ENCODE data around the gene ITGA2. TPM values are rescaled to one million over a fixed set of nuclear protein-coding genes. Genes with fewer than 3 reads are reported as not detected.
"Not testable (repeated sequence)": the region's sequence is repeated elsewhere in the genome, so short reads cannot be mapped to it uniquely, and the experiment has no call there.

ITGA2 gene
- 1.8 and 1.9 TPM in 2 replicates for total RNA-seq (2014; rRNA removed; shearing (Covaris generic); ENCODE audit: low replicate concordance)

DNA sequence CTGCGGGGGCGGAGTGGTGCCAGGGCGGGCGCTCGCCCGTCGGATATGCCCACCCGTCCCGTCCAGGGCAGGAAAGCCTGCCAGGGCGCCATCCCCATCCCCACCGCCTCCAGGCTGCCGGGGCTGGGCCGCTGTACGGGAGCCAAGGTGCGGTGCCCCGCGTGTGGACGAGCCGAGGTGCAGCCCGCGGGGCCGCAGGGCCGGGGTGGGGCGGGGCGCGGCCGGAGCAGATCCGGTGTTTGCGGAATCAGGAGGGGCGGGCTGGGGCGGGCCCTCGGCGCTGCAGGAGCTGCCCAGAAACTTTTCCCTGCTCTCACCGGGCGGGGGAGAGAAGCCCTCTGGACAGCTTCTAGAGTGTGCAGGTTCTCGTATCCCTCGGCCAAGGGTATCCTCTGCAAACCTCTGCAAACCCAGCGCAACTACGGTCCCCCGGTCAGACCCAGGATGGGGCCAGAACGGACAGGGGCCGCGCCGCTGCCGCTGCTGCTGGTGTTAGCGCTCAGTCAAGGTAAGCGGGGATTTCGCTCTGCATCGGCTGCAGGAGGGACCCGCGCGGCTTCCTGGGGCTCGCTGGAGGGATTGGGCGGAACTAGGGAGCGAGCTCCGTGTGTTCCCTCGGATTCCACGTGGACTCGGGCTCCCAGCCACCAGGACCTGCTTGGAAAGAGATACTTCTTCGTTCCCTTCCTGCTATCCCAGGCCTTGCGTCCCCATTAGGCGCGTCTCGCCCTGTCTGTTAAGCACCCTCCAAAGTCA, at the start of gene ITGA2:
TSS of gene ITGA2 (plus strand) at position 328 of the 756 bp plus-strand sequence. CDS start at position 445, 117 bp downstream.
- in situ Hi-C loops (cut with HindIII; ENCODE audit: low pct_unique_long_range_greater_than_20kb, low sequenced_read_pairs): no loop called here

DNA sequence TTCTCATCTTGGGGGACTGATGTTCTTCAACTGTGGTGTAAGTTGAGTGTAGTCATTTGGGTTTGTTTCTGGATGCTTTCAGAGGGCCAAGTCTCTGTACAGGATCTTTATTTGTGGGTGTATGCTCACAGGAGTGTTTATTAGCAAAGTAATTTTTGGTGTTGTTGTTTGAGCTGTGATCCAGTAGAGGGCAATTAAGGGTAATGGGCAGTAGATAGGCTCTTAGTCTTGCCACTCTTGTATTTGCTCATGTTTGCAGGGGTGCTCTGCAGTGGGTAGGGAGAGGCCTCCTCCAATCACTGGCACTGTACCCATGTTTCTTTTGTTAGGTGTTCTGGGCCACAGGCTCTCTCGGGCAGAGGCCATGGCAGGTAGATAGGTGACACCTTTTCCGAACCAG, 45.9 kb upstream of the ITGA2 start:
- DNase-seq (ENCODE audit: low read depth): no peak
- in situ Hi-C loops (cut with HindIII; ENCODE audit: low pct_unique_long_range_greater_than_20kb, low sequenced_read_pairs): no loop called here

More for the DNA sequence above, at the start of gene ITGA2:
- peak; percentile 66 for DNase-seq (ENCODE audit: low read depth)

DNA sequence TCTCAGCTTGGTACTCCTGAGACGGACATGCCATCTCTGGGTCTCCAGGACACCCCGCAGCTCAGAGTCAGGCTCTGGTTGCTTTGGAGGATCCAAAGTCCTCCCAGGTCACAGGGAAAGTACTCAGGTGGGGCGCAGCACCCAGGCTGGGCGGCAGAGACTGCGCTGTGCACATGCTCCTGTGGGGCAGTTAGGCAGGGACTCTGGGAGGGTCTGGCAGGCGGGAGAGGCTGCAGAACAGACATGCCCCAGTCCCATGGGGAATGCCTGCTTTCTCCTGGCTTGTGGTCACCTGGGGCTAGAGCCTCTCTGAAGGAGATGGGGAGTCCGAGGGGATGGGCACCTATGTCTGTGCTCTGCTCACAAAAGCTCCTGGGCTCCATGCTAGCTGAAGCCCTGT, 45.3 kb upstream of the ITGA2 start:
- in situ Hi-C loops (cut with HindIII; ENCODE audit: low pct_unique_long_range_greater_than_20kb, low sequenced_read_pairs): no loop called here
- DNase-seq (ENCODE audit: low read depth): no peak

DNA sequence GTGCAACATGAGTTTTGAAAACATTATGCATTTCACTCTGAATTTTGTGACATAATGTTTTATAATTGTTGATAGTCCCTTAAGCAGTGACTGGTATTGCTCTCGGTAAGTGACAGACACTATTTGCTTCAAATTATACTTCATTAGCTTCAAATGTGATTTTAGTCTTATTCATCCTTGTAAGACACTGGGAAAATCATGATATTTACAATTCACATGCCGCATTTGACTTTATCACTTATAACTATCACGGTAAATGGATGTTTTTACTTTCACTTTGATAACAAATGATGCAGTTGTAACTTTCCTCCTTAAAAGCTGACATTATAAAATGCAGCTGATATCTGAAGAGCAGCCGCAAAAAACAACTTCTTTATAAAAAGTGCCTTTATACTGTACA, 44.1 kb upstream of the ITGA2 start:
- DNase-seq (ENCODE audit: low read depth): no peak
- in situ Hi-C loops (cut with HindIII; ENCODE audit: low pct_unique_long_range_greater_than_20kb, low sequenced_read_pairs): no loop called here

DNA sequence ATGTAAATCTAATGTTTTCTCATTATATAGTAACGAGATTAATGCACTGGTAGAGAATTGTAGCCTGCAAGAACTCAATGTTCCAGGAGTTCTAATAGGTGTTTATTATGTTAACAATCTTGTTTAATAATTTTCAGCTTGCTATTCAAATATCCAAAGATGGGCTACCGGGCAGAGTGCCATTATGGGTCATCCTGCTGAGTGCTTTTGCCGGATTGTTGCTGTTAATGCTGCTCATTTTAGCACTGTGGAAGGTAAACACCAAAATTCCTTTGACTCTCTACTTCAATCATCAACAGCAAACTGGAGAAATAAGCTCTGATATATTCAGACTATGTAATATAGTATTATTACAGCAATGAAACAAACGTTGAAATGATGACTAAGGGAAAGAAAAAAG, 41.9 kb upstream of the ITGA2 start:
- in situ Hi-C loops (cut with HindIII; ENCODE audit: low pct_unique_long_range_greater_than_20kb, low sequenced_read_pairs): no loop called here
- no peak for DNase-seq (ENCODE audit: low read depth)

DNA sequence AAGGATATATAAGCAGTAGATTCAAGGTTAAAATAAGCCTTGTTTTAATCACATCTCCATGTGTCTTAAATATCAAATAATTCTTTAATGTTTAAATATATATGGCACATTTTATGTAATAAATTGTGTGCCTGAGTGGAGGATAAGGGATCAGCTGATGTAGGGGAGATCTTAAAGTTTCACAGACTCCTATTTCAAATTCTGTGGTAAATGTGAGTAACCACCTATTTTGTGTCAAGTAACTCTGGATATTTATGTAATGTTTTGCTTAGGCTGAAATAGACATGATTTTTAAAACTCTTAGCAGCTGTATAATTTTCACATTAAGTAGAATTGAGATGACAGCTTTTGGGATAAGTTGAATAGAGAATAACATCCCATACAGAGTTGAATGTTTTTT, 41.3 kb upstream of the ITGA2 start:
- in situ Hi-C loops (cut with HindIII; ENCODE audit: low pct_unique_long_range_greater_than_20kb, low sequenced_read_pairs): no loop called here
- DNase-seq (ENCODE audit: low read depth): no peak

DNA sequence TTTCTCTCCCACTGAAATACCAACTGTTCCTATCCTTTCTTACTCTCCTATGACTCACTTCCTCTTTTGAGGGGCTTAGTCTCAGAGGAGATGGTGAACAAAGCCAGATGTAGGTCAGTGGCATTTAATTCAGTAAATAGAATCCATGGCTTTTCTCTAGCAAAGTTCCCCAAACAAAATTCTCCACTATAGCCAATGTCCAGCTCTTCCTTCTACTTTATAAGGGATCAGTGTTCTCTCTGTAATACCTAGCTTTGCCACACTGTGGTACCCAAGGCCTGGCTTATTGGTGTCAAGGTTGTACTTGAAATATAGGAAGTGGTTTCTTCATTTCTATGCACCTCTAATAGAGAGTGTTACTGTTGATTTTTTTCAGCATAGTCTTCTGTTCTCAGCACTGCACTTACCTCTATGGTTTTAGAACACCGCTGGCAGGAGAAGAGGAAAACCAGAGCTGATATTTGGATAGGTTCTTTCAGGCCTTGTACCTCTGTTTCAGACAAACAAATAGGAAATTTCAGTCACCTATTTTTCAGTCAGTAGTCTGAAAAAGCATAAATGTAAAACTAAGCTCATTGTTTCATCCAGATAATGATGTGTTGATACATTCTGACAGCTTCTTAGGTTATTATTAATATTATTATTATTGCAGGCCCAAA, 40.6 kb upstream of the ITGA2 start:
- peak; percentile 57 for DNase-seq (ENCODE audit: low read depth)
- in situ Hi-C loops (cut with HindIII; ENCODE audit: low pct_unique_long_range_greater_than_20kb, low sequenced_read_pairs): no loop called here

DNA sequence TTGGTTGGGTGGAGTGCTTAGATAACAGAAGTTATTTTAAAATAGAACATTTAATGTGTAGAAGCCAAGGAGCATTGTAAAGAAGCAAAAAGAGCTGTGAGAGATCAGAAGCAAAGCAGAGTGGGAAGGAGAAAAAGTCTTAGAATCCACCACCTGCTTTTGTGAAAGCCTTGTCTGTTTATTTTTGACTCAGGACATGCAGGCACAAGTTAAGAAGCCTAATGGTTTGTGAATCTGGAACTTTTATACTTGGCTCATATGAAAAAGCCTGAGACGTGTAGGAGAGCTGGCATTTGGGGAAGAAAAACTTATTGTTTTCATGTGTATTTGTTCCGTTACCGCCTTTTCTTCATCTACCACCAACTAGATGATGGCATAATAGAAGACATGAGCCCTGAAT, 38.5 kb upstream of the ITGA2 start:
- no peak for DNase-seq (ENCODE audit: low read depth)
- in situ Hi-C loops (cut with HindIII; ENCODE audit: low pct_unique_long_range_greater_than_20kb, low sequenced_read_pairs): no loop called here

DNA sequence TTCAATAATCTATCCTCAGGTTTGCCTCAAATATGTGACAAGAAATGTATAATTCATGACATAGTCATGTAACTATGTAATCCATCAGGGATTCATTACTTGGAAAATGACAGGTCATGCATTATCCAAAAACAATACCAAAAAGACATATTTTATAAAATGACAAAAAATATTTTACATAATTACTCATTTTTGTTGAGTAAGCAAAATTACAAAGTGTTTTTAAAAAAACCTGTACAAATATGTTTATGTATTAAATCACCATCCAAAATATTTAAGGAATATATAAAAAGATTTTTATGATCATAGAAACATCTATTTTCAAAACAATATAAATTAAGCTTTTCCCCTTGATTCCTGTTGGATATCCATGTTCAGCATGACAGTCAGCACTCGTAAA, 36.7 kb upstream of the ITGA2 start:
- in situ Hi-C loops (cut with HindIII; ENCODE audit: low pct_unique_long_range_greater_than_20kb, low sequenced_read_pairs): no loop called here
- DNase-seq (ENCODE audit: low read depth): no peak

DNA sequence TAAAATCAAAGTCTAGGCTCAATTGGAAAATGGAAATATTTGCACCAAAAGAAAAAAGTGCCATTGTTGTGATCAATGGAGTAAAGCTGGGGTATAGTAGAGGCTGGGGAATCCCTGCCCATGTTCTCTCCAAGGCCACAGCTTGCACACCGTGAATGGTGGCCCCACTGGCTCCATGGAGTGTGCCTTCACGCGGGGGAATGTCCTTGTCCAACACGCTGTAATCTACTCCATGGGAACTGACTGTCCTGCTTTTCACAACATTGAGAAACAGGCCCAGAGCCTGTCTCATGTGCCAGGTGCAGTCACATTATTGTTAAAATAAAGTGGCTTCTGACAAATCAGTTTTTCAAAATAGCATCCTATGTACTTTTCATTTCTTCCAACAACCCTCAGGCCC, 33.1 kb upstream of the ITGA2 start:
- in situ Hi-C loops (cut with HindIII; ENCODE audit: low pct_unique_long_range_greater_than_20kb, low sequenced_read_pairs): no loop called here
- no peak for DNase-seq (ENCODE audit: low read depth)

DNA sequence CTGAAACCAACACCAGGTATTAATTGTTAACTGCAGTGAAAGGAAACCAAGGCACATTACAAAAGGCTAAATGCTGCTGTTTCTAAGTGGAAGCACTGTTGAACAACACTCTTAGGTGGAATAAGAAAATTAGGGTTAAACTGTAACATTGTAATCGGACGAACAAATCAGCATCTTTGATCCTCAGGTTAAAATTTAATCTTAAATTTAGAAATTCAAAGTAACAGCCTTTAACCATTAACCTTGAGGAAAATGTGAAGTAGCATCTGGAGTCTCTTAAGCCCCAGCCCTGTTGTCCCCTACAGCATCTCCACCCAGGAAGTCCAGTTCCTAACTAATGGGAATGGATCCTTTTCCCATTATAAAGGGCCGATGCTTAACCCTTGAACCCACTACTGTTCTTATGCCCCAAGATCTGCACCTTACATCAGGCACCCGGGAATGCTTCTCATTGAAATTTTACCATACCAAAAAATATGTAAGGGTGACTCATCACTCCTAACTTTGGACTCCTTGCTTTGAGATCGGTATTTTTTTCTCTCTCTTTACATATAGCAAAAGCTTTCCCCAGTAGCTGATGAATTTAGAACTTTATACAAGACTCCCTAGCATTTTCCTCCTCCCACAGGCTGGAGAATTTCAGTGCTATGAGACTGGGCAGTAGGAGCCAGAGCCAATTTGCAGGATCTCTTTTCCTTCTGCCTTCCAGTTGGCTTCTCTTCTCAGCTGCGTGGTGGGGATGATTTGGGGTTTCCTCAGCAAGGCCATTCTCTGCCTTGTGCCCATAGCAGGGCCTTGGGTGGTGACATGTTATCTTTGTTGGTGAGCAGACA, 32.0 kb upstream of the ITGA2 start:
- DNase-seq (ENCODE audit: low read depth): no peak

DNA sequence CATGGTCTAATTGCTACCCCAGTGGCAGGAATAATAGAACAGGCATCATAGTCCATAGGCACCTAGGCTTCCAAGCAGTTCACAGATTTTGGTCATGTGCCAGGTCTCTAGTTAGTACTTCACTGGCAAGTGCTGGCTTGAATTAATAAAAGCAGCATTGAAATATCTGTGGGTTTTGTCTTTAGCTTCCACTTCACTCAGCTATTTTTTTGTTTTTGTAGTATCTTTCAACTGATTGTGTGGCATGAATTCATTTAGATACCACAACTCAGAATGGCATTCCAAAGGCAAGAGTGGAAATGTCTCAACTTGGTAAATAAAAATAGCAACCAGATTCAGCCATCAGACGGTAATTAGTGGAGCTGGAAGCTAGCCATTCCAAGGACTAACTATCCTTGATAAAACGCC, 27.9 kb upstream of the ITGA2 start:
- no peak for DNase-seq (ENCODE audit: low read depth)
- in situ Hi-C loops (cut with HindIII; ENCODE audit: low pct_unique_long_range_greater_than_20kb, low sequenced_read_pairs): no loop called here

More for the DNA sequence above, 32.0 kb upstream of the ITGA2 start:
- in situ Hi-C loops (cut with HindIII; ENCODE audit: low pct_unique_long_range_greater_than_20kb, low sequenced_read_pairs): no loop called here

DNA sequence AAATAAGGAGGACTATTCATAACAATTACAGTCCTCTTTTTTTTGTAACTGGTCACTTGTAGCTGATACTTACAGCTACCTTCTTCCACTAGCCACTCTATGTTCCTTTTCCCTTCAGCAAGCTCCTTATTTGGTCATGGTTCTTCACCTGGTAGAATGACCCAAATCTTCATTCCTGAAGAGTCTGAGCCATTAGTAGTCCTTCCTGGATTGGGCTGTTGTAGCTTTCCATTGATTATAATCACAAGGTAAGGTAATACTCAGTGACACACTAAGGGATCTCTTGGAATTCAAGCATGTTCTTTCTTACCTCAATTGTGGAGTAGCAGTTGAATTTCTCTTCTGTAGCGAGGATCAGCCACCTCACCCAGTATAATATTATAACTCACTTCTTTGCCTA, 25.5 kb upstream of the ITGA2 start:
- in situ Hi-C loops (cut with HindIII; ENCODE audit: low pct_unique_long_range_greater_than_20kb, low sequenced_read_pairs): no loop called here
- no peak for DNase-seq (ENCODE audit: low read depth)

DNA sequence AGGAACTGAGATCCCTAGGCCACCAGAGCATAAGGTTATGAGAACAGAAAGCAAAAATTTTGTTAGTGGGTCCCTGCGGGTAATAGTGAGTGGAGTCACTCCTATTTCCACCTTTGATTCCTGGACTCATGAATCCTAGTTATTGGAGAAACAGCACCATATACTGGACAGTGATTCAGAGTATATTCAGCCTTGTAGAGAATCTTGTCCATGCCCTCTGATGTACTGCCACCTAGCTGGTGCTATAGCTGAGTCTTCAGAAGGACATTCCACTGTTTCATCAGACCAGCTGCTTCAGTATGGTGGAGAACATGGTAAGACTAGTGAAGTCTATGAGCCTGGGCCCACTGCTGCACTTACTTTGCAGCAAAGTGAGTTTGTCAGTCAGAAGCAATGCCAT, 25.0 kb upstream of the ITGA2 start:
- in situ Hi-C loops (cut with HindIII; ENCODE audit: low pct_unique_long_range_greater_than_20kb, low sequenced_read_pairs): no loop called here
- no peak for DNase-seq (ENCODE audit: low read depth)

DNA sequence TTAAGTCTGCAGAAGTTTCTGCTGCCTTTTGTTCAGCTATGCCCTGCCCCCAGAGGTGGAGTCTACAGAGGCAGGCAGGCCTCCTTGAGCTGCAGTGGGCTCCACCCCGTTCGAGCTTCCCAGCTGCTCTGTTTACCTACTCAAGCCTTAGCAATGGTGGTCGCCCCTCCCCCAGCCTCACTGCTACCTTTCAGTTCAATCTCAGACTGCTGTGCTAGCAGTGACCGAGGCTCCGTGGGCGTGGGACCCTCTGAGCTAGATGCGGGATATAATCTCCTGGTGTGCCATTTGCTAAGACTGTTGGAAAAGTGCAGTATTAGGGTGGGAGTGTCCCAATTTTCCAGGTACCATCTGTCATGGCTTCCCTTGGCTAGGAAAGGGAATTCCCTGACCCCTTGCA, 13.0 kb upstream of the ITGA2 start:
- in situ Hi-C loops (cut with HindIII; ENCODE audit: low pct_unique_long_range_greater_than_20kb, low sequenced_read_pairs); DNase-seq (ENCODE audit: low read depth): not testable (repeated sequence)

DNA sequence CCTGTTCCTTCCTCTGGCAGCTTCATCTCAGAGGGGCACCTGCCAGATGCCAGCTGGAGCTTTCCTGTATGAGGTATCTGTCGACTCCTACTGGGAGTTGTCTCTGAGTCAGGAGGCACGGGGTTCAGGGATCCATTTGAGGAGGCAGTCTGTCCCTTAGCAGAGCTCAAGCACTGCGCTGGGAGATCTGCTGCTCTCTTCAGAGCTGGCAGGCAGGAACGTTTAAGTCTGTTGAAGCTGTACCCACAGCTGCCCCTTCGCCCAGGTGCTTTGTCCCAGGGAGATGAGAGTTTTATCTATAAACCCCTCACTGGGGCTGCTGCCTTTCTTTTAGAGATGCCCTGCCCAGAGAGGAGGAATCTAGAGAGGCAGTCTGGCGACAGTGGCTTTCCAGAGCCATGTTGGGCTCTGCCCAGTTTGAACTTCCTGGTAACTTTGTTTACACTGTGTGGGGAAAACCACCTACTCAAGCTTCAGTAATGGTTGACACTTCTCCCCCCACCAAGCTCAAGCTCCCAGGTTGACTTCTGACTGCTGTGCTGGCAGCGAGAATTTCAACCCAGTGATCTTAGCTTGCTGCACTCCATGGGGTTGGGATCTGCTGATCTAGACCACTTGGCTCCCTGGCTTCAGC, 11.8 kb upstream of the ITGA2 start:
- no peak for DNase-seq (ENCODE audit: low read depth)
- in situ Hi-C loops (cut with HindIII; ENCODE audit: low pct_unique_long_range_greater_than_20kb, low sequenced_read_pairs): no loop called here

DNA sequence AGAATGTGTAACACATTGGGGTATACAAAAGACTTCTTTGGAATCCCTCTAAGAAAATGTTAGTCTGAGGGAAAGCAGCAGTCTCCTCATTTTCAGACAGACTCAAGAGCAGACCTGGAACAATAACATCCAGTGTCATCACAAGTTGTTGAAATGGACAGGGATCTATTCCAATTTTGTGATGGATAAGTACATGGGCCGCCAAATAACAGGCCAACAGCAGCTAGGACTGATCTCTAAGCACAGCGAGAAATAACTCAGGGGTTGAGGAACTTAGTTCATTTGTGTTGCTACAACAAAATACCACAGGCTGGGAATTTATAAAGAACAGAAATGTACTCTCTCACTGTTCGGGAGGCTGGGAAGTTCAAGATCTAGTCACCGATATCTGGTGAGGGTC, 7.6 kb upstream of the ITGA2 start:
- no peak for DNase-seq (ENCODE audit: low read depth)
- in situ Hi-C loops (cut with HindIII; ENCODE audit: low pct_unique_long_range_greater_than_20kb, low sequenced_read_pairs): no loop called here

DNA sequence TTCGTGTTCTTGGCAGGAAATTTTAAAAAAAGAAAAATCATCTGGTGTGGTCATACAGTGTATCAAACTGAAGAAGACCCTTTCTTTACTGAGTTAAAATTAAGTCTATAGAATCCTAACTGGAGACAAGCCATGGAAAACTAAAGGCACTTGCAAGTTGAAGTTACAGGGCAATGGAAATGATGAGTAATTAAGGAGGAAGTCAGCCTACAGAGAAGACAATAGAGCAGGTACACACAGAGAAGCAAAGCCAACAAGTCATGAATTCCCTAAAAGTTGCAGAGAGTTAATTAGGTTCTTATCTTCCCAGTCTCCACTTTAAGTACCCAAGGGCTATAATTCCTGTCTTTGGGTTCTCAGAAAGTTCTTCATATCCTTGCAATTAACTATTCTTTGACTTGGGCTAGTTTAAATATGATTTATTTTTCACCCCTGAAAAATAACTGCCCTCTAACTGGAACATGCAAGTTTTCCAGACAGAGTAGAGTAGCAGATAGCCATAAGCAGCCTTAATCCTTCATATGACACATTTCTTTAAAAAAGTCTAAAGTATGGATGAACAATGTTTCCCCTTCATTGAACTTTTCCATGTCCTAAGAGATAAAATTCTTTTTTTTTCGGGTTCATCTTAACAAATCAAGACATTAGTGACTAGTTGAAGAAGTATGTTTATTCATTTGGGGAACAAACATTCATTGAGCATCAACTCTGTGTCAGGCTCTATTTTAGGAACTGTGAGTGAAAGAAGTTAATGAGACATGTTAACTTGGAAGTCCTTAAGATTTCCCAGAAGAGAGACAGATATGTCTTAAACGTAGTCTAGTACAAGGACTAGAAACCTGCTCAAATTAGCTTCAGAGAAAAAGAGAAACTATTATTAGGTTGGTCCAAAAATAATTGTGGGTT, 5.2 kb upstream of the ITGA2 start:
- in situ Hi-C loops (cut with HindIII; ENCODE audit: low pct_unique_long_range_greater_than_20kb, low sequenced_read_pairs): no loop called here
- no peak for DNase-seq (ENCODE audit: low read depth)
